ENCODE measurements around the gene EFCAB11.

DNA sequence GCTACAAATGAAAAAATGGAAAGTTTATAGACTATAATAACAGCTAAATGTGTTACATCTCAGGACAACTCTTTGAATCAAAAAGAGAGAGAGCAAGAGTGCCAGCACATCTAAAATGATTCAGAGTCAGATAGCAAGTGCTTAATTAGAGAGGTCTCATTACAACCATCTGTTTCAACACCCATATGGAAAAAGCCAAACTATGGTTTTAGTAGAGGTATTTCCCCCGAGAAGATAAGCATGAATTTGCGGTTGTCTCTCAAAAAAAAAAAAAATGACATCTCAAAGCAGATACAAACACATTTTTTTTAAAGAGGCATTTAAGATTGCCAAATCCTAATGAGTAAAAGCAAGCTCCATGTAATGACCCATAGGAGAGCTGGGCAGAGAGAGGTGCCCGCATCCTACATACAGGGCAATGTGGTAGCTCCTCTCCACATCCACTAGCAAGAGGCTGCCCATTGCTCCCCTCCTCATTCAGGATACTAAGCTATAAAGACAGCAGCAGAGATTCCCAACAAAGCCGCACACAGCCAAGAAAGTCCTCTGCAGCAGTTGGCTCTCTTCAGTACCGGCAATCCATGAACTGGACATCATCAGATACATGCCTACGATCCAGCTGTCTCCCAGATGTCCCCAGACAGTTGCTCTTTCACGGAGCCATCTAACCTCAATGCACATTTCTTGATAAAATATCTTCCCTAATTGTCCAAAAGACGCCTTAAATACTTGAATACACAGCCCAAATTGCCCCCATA, 100.4 kb downstream of the EFCAB11 start:
- no peak for TF ChIP-seq CTCF (IDR thresholded peaks at IDR 0.05)
- TF ChIP-seq POLR2A (IDR thresholded peaks at IDR 0.05), result no peak
